ENCODE measurements around the gene MAD1L1.

GRCh38 chr7:2055956-2056355 lies 176.8 kb downstream of the MAD1L1 start:
- no peak for TF ChIP-seq CTCF (IDR thresholded peaks at IDR 0.05)
- TF ChIP-seq POLR2A (IDR thresholded peaks at IDR 0.05): no peak
